Dermis blood vessel endothelial cell (primary cell): ENCODE measurements around the gene SERPINB1. TPM values are rescaled to one million over a fixed set of nuclear protein-coding genes. Genes with fewer than 3 reads are reported as not detected.
"Not testable (repeated sequence)": the region's sequence is repeated elsewhere in the genome, so short reads cannot be mapped to it uniquely, and the experiment has no call there.

ENCODE experiments used
- DNase-seq: peaks from one replicate; pipeline ENCODE4 v3.0.0; 2010
- total RNA-seq: library from RNA; depleted of rRNA; stranded (reverse); fragments of >200 nt; gene quantifications from 2 replicates; pipeline ENCODE4 v1.2.3, GENCODE V29; 2014

SERPINB1 gene
- 32.2 and 57.8 TPM in 2 replicates for total RNA-seq

DNA sequence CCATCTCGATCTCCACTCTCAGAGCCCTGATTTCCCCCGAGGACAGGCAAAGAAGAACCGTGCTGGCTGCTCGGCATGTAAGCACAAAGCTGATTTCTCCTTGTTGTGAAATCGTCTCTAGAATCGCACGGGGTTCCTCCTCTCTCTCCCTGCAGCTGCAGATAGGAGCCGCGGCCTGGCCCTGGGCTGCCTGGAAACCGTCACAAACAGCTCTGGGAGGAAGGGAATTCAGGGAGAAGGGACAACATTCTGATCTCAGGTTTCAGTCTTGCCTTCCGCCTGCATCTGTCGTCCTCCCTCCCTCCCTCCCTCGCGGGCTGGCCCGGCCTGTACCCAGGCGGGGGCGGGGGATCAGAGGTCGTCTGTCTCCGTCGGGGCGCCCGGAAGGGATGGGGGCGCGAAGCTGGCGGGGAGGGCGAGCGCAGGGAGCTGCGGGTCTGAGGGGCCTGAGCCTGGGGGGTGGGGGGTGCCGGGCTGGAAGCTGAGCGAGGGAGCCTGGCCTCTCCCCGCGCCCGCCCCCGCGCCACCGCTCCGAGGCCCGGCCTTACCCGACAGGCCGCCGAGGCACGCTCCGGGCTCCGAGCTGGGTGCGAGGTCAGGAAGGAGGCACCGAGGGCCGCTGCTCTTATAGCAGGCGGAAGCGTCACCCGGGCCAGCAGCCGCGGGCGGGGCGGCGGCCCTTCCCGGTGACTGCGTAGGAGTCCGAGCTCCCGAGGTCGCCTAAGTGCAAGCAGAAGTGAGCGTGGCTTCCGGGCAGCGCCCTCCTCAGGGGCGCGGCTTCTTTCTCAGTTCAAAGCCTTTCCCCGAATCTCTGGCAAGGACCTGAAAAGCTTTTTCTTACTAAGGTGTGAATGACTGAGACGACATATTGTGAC, at the start of gene SERPINB1:
SERPINB1 (minus strand) TSS at position 600 of the 875 bp plus-strand sequence. CDS start 1,277 bp downstream, outside the sequence.
- peak; percentile 81 for DNase-seq

DNA sequence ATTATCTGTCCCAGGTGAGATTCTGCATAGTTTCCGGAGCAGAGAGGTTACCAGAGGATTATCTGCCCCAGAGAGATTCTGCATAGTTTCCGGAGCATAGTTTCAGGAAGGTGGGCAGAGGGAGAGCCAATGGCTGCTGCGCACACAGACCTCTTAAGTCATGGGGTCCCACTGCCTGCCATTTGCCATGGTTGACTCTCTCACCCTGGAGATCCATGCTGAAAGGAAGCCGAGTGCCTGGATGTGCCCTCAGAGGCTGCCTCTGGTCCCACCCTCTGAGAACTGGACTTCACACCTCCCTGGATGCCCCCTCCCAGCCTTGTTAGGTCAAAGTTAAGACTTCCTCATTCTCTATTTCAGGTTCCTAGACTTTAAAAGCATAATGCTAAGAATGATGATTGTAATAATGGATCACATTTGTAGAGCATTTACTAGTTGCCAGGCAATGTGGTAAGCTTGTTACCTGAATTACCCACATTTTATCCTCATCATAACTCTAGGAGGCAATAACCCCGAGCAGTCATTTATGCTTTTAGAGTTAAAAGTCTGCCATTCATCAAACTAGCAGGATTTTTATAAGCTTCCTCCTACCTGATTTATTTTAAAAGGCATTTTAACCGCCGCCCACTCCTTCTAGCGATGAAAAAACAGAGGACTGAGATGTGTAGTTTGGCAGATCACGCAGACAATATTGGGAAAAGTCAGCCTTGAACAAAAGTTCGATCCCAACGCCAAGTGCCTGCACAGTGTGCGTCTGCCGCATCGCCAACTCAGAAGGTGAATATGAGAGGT, 49.5 kb upstream of the SERPINB1 start:
- no peak for DNase-seq

DNA sequence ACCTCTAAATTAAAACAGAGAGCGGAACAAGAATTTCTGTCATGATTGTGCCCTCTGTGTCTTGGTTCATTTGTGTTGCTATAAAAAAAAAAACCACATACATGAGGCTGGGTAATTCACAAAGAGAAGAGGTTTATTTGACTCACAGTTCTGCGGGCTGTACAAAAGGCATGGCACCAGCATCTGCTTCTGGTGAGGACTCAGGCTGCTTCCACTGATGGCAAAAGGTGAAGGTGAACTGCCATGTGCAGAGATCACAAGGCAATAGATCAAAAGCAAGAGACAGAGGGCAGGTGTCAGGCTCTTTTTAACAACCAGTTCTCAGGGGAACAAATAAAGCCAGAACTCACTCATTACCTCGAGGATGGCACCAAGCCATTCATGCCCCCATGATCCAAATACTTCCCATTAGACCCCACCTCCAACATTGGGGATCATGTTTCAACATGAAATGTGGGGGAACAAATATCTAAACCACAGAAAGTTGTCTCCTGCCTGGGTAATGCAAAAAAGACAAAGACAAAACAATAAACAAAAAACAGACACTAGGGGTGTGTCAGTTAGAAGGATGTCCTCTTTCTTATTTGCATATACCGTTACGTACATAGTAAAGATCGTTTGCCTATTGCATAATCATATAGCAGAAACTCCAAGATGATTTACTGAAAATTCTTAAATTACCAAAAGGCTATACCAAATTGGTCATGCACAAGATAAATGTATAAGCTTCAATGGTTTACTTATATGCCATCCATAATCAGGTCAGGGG, 44.5 kb upstream of the SERPINB1 start:
- no peak for DNase-seq

DNA sequence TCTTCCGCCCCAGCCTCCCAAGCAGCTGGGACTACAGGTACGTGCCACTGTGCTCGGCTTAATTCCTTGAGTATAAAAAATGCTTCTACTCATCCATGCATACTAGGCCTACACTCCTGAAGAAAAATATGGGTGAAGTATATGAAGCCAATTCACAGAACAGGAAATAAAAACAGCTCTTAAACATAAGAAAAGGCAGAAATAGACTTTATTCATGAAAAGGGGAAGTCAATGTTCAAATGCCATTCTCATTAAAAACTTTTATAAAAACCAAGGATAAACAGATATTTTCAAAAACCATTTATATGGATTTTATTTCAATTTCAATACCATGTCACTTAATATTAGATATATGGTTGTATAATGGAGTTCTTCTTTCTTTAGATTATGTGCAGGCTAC, 43.1 kb upstream of the SERPINB1 start:
- DNase-seq, result no peak

DNA sequence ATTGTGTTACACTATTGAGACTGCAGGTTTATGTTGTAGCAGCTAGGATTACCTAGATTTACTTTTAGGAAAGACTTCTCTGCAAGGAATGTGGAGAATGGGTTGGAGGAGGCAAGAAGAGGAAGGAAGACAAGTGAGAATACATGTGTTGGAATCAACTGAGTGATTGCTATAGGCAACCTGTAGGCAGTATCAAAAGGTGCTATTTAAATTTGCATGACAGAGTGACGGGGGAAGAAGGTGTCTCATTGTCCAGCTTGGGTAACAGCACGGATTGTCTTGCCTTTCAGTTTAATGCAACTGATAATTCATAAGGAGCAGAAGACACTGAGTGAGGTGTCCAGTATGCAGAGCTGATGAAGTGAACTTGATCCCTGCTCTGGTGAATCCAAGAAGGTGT, 42.0 kb upstream of the SERPINB1 start:
- DNase-seq, result no peak

DNA sequence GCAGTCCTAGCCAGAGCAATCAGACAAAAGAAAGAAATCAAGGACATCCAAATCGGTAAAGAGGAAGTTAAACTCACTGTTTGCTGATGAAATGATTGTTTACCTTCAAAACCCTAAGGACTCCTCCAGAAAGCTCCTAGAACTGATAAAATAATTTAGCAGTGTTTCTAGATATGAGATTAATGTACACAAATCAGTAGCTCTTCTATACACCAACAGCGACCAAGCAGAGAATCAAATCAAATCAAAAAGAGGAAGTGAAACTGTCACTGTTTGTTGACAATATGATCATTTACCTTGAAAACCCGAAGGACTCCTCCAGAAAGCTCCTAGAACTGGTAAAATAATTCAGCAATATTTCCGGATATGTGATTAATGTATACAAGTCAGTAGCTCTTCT, 39.8 kb upstream of the SERPINB1 start:
- no peak for DNase-seq

DNA sequence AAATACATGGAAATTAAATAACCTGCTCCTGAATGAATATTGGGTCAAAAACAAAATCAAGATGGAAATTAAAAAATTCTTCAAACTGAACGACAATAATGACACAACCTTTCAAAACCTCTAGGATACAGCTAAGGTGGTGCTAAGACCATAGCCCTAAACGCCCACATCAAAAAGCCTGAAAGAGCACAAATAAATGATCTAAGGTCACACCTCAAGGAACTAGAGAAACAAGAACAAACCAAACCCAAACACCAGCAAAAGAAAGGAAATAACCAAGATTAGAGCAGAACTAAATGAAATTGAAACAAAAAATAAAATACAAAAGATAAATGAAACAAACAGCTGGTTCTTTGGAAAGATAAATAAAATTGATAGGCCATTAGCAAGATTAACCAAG, 38.5 kb upstream of the SERPINB1 start:
- not testable (repeated sequence) for DNase-seq

DNA sequence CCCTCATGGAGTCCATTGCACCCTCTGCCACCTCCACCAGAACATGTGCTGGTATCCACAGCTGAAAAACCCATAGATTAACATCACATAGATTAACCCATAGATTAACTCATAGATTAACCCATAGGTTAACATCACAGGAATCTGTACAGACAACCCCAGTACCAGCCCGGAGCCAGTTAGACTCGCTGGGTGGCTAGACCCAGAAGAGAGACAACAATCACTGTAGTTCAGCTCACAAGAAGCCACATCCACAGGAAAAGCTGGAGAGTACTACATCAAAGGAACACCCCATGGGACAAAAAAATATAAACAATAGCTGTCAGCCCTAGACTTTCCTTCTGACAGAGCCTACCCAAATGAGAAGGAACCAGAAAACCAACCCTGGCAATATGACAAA, 36.3 kb upstream of the SERPINB1 start:
- DNase-seq, result peak; percentile 42

DNA sequence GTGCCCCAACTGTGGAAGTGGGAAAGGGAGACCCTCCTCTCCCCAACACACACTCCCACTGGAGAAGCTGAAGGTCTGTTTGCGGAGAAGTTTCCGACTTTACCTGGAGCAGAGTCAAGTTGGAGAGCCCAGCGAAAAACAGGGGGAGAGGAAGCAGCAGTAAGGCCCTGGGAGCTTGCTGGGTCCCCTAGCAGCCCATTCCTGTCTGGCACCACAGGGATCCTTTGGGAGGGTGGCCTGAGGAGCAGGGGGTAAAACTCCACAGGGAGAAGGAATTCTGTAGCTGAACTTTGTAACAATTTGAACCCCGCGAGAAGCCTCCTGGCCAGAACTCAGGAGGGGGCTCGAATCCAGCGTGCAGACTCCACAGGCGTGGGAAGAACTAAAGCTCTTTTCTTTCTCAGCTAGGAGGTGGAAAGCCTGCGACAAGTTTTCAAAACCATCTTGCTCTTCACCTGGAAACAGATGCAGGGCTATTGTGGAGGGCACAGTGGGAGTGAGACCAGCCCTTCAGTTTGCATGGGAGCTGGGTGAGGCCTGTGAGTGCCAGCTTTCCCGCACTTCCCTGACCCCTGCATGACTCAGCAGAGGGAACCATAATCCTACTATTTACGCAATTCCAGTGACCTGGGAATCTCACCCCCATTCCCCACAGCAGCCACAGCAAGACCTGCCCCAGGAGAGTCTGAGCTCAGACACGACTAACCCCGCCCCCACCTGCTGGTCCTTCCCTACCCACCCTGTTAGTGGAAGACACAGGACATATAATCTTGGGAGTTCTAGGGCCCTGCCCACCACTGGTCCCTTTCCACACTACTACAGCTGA, 35.6 kb upstream of the SERPINB1 start:
- peak; percentile 76 for DNase-seq

DNA sequence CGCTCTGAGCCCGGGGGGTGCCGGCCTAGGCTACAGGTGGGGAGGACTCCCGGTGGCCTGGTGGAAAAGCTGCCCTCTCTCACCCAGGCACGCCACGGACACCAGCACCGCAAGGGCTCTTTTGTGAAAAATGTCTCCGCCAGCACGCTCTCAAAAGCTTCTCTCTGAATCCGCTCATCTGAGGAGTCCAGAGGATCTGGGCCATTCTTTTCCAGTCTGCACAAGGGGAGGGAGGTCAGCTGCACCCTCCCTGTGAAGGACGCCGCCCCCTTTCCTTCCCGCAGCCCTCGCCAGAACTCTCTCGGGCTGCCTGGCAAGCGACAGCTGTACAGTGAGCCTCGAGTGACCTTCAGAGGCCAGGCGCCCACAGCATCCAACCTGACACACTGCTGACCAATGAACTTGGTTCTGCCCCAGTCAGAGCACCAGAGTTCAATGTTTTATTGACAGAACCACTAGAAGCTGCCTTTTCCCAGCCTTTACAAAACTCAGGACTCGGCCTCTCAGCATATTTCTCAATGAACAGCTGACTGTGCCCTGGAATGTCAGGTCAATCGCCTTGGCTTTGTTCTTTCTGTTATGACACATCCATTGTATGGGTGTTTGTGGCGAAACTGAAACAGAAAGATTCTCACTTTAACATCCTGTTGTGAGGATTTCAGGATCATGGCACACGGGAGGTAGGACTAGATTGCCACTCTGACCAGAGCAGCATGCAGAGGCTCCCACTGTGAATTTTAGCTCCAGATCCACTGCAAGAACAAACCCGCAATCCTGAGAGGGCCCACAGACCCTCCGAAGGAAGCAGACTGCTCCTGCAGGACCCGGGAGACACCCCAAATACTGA, 34.8 kb upstream of the SERPINB1 start:
- DNase-seq, result peak; percentile 98

DNA sequence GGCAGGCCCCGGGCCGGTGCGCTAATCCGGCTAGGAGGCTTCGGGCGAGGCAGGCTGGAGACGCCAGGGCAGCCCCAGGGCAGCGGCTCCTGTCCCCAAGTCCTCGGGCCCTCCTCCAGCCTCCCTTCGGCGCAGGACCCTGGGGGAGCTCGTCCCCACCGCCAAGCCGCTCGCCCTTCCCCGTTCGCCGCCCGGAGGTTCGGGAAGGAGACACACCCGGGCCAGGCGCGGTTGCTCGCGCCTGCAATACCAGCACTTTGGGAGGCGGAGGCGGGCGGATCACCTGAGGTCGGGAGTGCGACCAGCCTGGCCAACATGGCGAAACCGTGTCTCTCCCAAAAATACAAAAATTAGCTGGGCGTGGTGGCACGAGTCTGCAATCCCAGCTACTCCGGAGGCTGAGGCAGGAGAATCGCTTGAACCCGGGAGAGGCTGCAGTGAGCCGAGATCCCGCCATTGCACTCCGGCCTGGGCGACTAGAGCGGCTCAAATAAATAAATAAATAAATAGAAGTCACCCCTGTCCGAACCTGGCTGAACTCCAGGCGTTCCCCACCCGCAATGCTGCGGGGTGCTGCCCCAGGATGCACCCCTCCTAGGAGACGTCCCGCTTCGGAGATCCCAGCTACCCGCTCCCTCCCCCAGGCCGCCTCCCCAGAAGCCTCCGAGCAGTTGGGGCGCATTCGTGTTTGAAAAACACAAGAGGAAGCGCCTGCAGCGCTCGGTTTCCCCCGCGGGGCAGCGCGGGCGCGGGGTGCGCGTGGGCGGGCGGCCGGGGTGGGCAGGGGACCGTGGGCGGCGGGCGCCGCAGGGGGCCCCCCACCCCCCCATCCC, 33.9 kb upstream of the SERPINB1 start:
- peak; percentile 43 for DNase-seq

DNA sequence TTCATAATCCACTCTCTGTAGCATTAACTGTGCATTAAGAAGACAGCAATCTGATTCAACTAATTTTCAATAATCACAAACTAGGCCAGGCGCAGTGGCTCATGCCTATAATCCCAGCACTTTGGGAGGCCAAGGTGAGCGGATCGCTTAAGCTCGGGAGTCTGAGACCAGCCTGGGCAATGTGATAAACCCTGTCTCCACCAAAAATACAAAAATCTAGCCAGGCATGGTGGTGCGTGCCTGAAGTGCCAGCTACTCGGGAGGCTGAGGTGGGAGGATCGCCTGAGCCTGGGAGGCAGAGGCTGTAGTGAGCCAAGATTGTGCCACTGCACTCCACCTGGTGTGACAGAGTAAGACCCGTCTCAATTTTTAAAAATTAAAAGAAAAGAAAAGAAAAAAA, 32.0 kb upstream of the SERPINB1 start:
- no peak for DNase-seq

DNA sequence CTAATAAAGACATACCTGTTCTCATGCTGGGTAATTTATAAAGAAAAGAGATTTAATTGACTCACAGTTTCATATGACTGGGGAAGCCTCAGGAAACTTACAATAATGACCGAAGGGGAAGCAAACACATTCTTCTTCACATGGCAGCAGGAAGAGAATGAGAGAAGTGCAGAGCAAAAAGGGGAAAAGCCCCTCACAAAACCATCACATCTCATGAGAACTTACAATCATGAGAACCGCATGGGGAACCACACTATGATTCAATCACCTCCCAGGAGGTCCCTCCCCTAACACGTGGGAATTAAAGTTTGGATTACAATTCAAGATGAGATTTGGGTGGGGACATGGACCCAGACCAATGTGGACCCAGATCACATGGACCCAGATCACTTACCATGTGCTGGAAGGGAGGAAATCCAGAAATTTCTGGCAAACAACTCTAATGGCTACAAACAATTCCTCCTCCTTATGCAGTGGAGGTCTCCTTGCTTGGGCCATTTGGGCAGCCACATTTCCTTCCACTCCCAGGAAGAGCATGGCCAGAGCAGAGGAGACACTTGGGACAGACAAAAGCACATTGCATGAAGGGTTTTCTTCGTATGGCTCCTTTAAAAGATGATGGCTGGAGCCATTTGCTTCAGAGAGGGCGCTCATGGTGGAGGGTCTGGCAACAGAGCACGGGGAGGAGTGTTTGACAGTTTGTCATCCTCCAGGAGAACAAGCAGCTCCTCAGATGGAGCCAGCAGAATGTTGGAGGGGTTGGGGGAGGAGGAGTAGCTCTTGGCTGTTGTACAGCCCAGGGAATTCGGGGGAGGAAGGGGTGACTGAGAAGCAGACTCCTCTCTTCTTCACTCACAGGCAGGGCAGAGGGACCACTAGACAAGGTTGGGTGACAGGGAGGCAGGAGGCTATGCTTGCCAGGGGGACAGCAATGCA, 31.0 kb upstream of the SERPINB1 start:
- no peak for DNase-seq

DNA sequence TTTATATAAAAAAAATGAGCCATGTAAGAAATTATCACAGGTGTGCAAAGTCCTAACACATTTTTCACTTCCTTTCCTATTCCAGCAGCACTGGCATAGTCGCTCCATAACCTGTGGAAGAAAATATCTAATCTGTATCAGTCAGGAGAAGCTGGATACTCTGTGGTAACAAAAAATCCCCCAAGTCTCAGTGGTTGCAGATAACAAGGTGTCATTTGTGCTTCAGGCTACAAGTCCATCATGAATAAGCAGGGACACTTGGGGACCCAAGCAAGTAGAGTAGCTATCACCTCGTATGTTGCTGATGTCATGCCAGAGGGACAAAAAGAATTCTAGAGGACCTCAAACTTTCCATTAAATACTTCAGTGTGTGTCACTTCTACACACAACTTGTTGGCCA, 30.3 kb upstream of the SERPINB1 start:
- DNase-seq, result no peak

DNA sequence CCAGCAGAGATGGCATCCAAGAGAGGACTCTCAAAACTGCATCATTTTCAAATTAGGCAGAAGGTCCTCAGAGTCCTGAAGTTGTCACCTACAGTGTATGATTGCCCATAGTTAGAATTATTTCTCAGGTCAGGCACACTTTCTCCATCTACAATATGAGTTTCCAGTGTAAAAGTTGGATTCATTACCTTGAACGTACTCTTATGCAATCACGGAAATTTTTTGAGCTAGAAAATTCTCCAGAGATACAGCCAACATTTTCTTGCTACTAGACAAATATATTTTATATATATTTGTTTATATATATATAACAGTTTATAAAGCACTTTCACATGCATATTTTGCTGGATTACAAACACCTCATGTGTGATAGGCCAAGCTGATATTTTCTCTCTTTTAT, 29.4 kb upstream of the SERPINB1 start:
- no peak for DNase-seq

DNA sequence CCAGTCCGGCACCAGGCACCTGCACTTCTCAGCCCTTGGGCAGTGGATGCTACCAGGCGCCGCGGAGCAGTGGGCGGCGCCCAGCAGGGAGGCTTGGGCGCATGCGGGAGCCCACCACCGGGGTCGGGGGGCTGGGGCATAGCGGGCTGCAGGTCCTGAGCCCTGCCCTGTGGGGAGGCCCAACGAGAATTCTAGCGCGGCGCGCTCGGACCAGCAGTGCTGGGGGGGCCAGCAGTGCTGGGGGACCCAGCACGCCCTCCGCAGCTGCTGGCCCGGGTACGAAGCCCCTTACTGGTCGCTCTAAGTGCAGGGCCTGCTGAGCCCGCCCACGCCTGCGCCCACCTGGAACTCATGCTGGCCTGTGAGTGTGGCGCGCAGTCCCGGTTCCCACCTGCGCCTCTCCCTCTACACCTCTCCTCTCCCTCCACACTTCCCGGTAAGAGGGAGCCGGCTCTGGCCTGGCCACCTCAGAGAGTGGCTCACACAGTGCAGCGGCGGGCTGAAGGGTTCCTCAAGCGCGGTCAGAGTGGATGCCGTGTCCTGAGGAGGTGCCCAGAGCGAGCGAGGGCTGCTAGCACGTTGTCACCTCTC, 28.5 kb upstream of the SERPINB1 start:
- DNase-seq, result no peak

DNA sequence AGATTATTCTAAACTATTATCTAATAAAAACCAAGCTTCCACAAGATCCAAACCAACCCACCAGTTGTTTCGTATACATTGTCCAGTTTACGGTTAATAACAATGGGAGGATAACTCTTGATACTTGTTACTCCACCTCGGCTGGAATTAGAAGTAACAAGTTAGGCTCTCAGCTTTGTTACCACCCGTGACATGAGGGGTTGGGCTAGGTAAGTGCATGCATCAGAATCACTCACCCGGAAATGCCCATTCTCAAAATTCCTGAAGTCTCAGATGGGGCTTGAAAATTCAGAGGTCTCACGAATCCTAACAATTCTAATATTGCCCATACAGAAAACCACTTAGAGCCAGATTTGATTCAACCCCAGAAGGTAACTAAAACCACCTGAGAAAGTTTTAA, 27.0 kb upstream of the SERPINB1 start:
- DNase-seq, result no peak

DNA sequence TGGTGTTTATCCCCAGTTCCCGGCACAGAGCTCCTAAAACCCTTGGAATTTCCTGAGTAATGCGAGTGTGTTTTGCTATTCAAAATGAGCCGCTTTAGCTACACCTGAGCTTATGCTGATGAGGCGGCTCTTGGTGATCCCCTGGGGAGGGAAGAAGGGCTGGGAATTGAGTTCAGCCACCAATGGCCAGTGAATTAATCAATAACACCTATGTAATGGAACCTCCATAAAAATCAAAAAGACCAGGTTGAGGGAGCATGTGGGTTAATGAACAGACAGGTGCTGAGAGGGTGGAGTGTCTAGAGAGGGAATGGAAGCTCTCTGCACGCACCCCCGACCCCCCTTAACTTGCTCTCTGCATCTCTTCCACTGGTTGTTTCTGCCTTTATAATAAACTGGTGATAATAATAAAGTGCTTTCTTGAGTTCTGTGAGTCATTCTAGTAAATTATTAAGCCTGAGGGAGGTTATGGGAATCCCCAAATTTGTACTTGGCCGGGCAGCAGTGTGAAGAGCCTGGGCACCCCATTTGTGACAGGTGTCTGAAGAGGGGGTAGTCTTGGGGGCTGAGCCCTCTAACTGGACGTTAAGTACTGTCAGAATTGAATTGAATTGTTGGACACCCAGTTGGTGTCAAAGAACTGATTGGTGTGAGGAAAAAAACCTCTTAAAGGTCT, 24.6 kb upstream of the SERPINB1 start:
- no peak for DNase-seq
